GM21526 (cell line): Measurements from ENCODE around the gene IRAK1.

ENCODE experiments used
- ATAC-seq: cut with Tn5 transposase; IDR thresholded peaks from one replicate; pipeline ENCODE4 v1.9.1; 2021; ENCODE audit warnings: moderate library complexity; ENCODE audit not compliant: unreplicated experiment, low FRiP score

The IRAK1 gene

GRCh38 chrX:154022108-154022507 lies 2.4 kb upstream of the IRAK1 start:
- ATAC-seq: no peak

- ATAC-seq: no peak
Measured at GRCh38 chrX:154021131-154021611, 1.5 kb upstream of the IRAK1 start.

GRCh38 chrX:154020536-154021115 lies 924 bp upstream of the IRAK1 start:
- no peak for ATAC-seq

- ATAC-seq: no peak
Measured at GRCh38 chrX:154019061-154019621, 561 bp downstream of the IRAK1 start.

- no peak for ATAC-seq
Measured at GRCh38 chrX:154018518-154019060, 1.1 kb downstream of the IRAK1 start.

GRCh38 chrX:154017766-154018517 lies 1.8 kb downstream of the IRAK1 start:
- ATAC-seq: no peak

- ATAC-seq: no peak
Measured at GRCh38 chrX:154016366-154017076, 3.2 kb downstream of the IRAK1 start.

GRCh38 chrX:154015581-154016264 lies 4.0 kb downstream of the IRAK1 start:
- ATAC-seq: no peak

- no peak for ATAC-seq
Measured at GRCh38 chrX:154014429-154015380, 5.0 kb downstream of the IRAK1 start.

- ATAC-seq: no peak
Measured at GRCh38 chrX:154013614-154014360, 5.9 kb downstream of the IRAK1 start.

- ATAC-seq: no peak
Measured at GRCh38 chrX:154013001-154013421, 6.7 kb downstream of the IRAK1 start.

- ATAC-seq: no peak
Measured at GRCh38 chrX:154012336-154012991, 7.2 kb downstream of the IRAK1 start.

- no peak for ATAC-seq
Measured at GRCh38 chrX:154011376-154012335, 8.0 kb downstream of the IRAK1 start.

GRCh38 chrX:154010330-154011087 lies 9.2 kb downstream of the IRAK1 start:
- no peak for ATAC-seq

GRCh38 chrX:154008521-154008920 lies 11.2 kb downstream of the IRAK1 start:
- ATAC-seq: no peak

GRCh38 chrX:154006947-154007346 lies 12.8 kb downstream of the IRAK1 start:
- no peak for ATAC-seq
